ENCODE measurements around the gene TRIM61.
"Not testable (repeated sequence)": the region's sequence is repeated elsewhere in the genome, so short reads cannot be mapped to it uniquely, and the experiment has no call there.

Gene TRIM61

DNA sequence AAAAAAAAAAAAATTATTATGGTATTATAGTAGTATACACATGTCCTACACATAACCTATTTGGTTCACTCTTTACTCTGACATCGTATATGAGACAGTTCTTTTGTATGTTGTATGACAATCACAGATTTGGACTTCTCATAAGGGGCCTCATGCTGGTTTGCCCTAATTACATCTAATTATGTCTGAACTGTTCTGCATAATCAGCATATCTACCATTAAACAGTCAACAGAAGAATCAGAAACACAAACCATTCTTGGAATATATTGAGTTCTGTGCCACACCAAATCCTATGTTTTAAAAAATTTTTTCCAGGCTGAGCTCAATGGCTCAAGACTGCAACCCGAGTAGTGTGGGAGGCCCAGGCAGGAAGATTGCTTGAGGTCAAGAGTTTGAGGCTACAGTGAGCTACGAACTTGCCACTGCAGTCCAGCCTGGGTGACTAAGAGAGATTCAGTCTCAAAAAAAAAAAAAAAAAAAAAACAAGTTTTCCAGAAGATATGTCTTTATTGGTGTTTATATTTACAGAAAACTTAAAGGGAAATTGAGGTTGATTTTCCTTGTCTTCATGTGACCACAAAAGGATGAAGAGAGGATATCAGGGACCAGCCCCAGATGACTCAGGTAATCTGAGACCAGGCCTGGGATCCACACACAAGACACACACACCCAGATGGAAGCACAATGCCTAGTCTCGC, 22.2 kb downstream of the TRIM61 start:
- TF ChIP-seq, protein P1, sequence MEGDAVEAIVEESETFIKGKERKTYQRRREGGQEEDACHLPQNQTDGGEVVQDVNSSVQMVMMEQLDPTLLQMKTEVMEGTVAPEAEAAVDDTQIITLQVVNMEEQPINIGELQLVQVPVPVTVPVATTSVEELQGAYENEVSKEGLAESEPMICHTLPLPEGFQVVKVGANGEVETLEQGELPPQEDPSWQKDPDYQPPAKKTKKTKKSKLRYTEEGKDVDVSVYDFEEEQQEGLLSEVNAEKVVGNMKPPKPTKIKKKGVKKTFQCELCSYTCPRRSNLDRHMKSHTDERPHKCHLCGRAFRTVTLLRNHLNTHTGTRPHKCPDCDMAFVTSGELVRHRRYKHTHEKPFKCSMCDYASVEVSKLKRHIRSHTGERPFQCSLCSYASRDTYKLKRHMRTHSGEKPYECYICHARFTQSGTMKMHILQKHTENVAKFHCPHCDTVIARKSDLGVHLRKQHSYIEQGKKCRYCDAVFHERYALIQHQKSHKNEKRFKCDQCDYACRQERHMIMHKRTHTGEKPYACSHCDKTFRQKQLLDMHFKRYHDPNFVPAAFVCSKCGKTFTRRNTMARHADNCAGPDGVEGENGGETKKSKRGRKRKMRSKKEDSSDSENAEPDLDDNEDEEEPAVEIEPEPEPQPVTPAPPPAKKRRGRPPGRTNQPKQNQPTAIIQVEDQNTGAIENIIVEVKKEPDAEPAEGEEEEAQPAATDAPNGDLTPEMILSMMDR (IDR thresholded peaks at IDR 0.05; ENCODE audit: insufficient read depth, missing control alignments) = no peak
- DNase-seq (ENCODE audit: insufficient read length, low spot score) (no peak), FAIRE-seq (no peak)

DNA sequence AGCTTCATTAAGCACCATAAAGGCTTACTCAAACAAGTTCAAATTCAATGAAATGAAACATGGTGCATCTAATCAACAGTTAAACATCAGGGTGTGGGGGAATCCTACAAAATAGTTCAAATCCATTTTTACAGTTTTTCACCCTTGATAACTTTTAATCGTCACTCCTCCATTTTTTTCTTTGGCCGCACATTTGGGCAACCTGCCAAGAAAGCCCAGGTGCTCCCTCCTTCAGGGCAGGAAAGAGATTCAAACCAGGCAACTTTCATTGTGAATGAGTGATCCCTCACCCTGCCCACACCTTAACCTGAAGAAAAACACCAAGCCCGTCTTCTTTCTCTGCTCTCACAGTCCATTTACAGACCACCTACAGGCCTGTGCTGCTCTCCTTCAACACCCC, 24.9 kb downstream of the TRIM61 start:
- FAIRE-seq (no peak), DNase-seq (ENCODE audit: insufficient read length, low spot score) (no peak)
- TF ChIP-seq, protein P1 (IDR thresholded peaks at IDR 0.05; ENCODE audit: insufficient read depth, missing control alignments) = no peak

- DNase-seq (ENCODE audit: insufficient read length, low spot score) = no peak
- TF ChIP-seq, protein P1 (IDR thresholded peaks at IDR 0.05; ENCODE audit: insufficient read depth, missing control alignments) = no peak
- FAIRE-seq = no peak
These were observed 27.9 kb downstream of the TRIM61 start for GRCh38 chr4:164949448-164950143.

DNA sequence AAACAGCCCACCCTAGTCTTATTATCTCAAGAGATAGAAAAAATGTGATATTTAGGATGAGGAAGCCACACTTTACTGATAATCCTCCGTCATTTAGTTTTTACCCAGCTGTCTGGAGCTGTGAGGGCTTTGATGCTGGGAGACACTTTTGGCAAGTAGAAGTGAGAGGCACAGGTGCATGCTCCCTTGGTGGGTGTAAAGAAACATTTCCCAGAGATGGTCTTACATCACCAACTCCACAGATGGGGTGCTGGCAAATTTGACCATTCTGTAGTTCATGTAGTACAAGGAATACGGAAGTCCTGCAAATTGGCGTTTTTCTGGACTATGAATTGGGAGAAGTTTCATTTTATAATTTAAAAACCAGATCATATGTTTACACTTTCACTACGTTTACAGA, 28.5 kb downstream of the TRIM61 start:
- DNase-seq (ENCODE audit: insufficient read length, low spot score) (no peak), FAIRE-seq (no peak)
- TF ChIP-seq, protein P1 (IDR thresholded peaks at IDR 0.05; ENCODE audit: insufficient read depth, missing control alignments) = no peak

DNA sequence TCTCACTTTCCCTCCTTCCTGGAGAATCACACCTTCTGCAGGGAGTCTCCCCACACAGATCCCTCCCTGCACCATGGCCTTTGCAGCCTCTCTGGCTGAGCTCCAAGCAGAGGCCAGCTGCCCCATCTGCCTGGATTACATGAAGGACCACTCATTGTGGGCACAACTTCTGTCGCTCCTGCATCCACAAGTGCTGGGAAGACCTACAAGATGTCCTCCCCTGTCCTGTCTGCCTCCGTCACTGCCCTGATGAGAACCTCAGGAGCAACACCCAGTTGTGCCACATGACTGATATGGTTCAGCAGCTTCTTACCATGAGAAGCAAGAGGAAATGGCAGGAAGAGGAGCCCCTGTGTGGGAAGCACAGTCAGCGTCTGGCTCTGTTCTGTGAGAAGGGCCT, 29.5 kb downstream of the TRIM61 start:
- not testable (repeated sequence) for DNase-seq (ENCODE audit: insufficient read length, low spot score); FAIRE-seq

- TF ChIP-seq, protein P1 (IDR thresholded peaks at IDR 0.05; ENCODE audit: insufficient read depth, missing control alignments) = no peak
- DNase-seq (ENCODE audit: insufficient read length, low spot score) = no peak
- FAIRE-seq = no peak
These were observed 30.6 kb downstream of the TRIM61 start for GRCh38 chr4:164946810-164947209.

DNA sequence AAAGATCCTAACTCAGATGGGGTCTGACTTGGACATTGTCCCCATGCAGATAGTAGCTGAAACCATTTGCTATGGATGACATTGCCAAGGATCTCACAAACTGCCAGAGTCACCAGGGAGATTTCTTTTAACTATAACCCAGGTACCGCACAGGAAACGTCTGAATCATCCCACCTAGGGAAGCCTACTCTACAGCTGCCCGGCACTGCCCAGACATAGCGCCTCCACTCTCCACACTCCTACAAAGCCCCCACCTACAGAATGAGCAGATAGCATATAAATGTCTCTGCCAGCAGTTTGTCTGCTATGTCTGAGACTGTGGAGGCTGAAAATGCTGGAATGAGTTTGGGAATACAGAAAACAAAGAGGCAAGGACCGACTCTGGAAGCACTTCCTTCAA, 32.3 kb downstream of the TRIM61 start:
- TF ChIP-seq, protein P1 (IDR thresholded peaks at IDR 0.05; ENCODE audit: insufficient read depth, missing control alignments) = no peak
- no peak for DNase-seq (ENCODE audit: insufficient read length, low spot score)
- FAIRE-seq = no peak

Measured in D721Med (cell line).